GM19035 (cell line): ENCODE results near the gene PCOLCE2.
A peak's percentile ranks its signal among the peaks of the same experiment; 100 is the strongest.

ENCODE experiments used
- ATAC-seq: cut with Tn5 transposase; IDR thresholded peaks from one replicate; pipeline ENCODE4 v1.9.1; 2021; ENCODE audit not compliant: unreplicated experiment

Gene PCOLCE2

GRCh38 chr3:142888481-142889211, at the start of gene PCOLCE2:
TSS of gene PCOLCE2 (minus strand) at chr3:142889083. CDS start at chr3:142888896, 187 bp downstream.
- no peak for ATAC-seq

GRCh38 chr3:142935963-142936362, 47.1 kb upstream of the PCOLCE2 start:
- ATAC-seq, result no peak

GRCh38 chr3:142934887-142935269, 46.0 kb upstream of the PCOLCE2 start:
- no peak for ATAC-seq

GRCh38 chr3:142934128-142934886, 45.4 kb upstream of the PCOLCE2 start:
- ATAC-seq, result no peak

- peak; percentile 86 for ATAC-seq
Observed at GRCh38 chr3:142931222-142931621, 42.3 kb upstream of the PCOLCE2 start.

- no peak for ATAC-seq
Observed at GRCh38 chr3:142930463-142930862, 41.6 kb upstream of the PCOLCE2 start.

- ATAC-seq, result no peak
Observed at GRCh38 chr3:142929890-142930289, 41.0 kb upstream of the PCOLCE2 start.

GRCh38 chr3:142929109-142929508, 40.2 kb upstream of the PCOLCE2 start:
- ATAC-seq, result peak; percentile 67

- ATAC-seq, result no peak
Observed at GRCh38 chr3:142926368-142926944, 37.6 kb upstream of the PCOLCE2 start.

GRCh38 chr3:142925140-142925539, 36.3 kb upstream of the PCOLCE2 start:
- no peak for ATAC-seq

GRCh38 chr3:142923694-142924093, 34.8 kb upstream of the PCOLCE2 start:
- no peak for ATAC-seq

GRCh38 chr3:142916605-142917004, 27.7 kb upstream of the PCOLCE2 start:
- ATAC-seq, result no peak

GRCh38 chr3:142915636-142916035, 26.8 kb upstream of the PCOLCE2 start:
- no peak for ATAC-seq

- no peak for ATAC-seq
Observed at GRCh38 chr3:142914286-142914811, 25.5 kb upstream of the PCOLCE2 start.

GRCh38 chr3:142913432-142913831, 24.5 kb upstream of the PCOLCE2 start:
- ATAC-seq, result no peak

- no peak for ATAC-seq
Observed at GRCh38 chr3:142912402-142913172, 23.7 kb upstream of the PCOLCE2 start.

- ATAC-seq, result no peak
Observed at GRCh38 chr3:142910280-142910679, 21.4 kb upstream of the PCOLCE2 start.

GRCh38 chr3:142909282-142909681, 20.4 kb upstream of the PCOLCE2 start:
- ATAC-seq, result no peak

- no peak for ATAC-seq
Observed at GRCh38 chr3:142907996-142908395, 19.1 kb upstream of the PCOLCE2 start.

- ATAC-seq, result no peak
Observed at GRCh38 chr3:142904639-142905436, 16.0 kb upstream of the PCOLCE2 start.
